H1 (cell line): ENCODE measurements around the gene TWSG1. TPM values are rescaled to one million over a fixed set of nuclear protein-coding genes. Genes with fewer than 3 reads are reported as not detected.

ENCODE experiments used
- ASH2L ChIP-seq: fragments of 200-600, 300-600 bp; sonication (generic); IDR thresholded peaks from one replicate; pipeline ENCODE4 v1.7.1; 2017; ENCODE audit warnings: low read length
- CBX5 ChIP-seq: fragments of 300-800, 300-1000 bp; sonication (generic); IDR thresholded peaks from 2 replicates; pipeline ENCODE4 v1.7.1; 2016; ENCODE audit warnings: antibody characterized with exemption, low read length, low read depth
- HDAC2 ChIP-seq, 2 experiments: fragments of 300-600 bp in 1 of 2; sonication (generic) in 1 of 2; IDR thresholded peaks; 2 replicates each; pipeline ENCODE4 v1.6.1; 2011 to 2012; ENCODE audit warnings: low read depth in 2 of 2, low read length in 2 of 2, mild to moderate bottlenecking in 2 of 2, moderate library complexity in 2 of 2, borderline replicate concordance in 1 of 2, inconsistent platforms in 1 of 2
- RBBP5 ChIP-seq: IDR thresholded peaks from 2 replicates; pipeline ENCODE4 v1.7.1; 2012; ENCODE audit warnings: low read depth, mild to moderate bottlenecking, inconsistent platforms, low read length, moderate library complexity, borderline replicate concordance
- TBP ChIP-seq: IDR thresholded peaks from 2 replicates; pipeline ENCODE4 v1.6.1; 2011; ENCODE audit warnings: low read depth, low read length, improper control_type of control experiment
- TCF12 ChIP-seq: IDR thresholded peaks from 2 replicates; pipeline ENCODE4 v1.6.1; 2011; ENCODE audit warnings: low read depth, mild to moderate bottlenecking, low read length
- polyA plus RNA-seq, 7 experiments: library from polyadenylated mRNA; depleted of rRNA in 3 of 7; stranded (reverse) in 5 of 7; unstranded in 2 of 7; fragments of >200 nt in 5 of 7; fragments of 200-250 nt in 2 of 7; gene quantifications; 1 replicate in 5 of 7; 2 replicates in 1 of 7; 4 replicates in 1 of 7; pipeline versions ENCODE4 v1.2.1 to v1.2.3, GENCODE V29; 2011 to 2013; ENCODE audit warnings: missing spikeins in 2 of 7, mixed read lengths in 2 of 7
- total RNA-seq: library from RNA; stranded (reverse); fragmentation: NEBNext Ultra II Directional; extraction: Animal tissue kit (Norgen Biotek cat#: 25700); gene quantifications from 2 replicates; pipeline ENCODE4 v1.2.1, GENCODE V29; 2021
- TF ChIP-seq, protein P1 (sequence below): IDR thresholded peaks from 2 replicates; pipeline ENCODE4 v1.6.1; 2011; ENCODE audit warnings: low read length, improper control_type of control experiment

The TWSG1 gene
- total and polyA plus RNA-seq, 2 of the 8 experiments (the other 6 are each of a cell fraction or from before 2014, with no cell fraction given), result 11.8 to 19.8 TPM

DNA sequence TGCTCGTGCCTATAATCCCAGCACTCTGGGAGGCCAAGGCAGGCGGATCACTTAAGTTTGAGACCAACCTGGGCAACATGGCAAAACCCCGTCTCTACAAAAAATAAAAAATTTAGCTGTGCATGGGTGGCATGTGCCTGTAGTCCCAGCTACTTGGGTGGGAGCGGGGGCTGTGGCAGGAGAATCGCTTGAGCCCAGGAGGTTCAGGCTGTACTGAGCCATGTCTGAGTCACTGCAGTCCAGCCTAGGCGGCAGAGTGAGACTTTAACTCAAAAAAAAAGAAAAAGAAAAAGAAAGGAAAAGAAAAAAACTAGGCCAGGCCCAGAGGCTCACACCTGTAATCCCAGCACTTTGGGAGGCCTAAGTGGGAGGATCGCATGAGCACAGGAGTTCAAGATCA is 30.8 kb downstream of the TWSG1 start (continued):
- TF ChIP-seq RBBP5 (no peak), TCF12 (no peak), ASH2L (no peak), TBP (no peak), HDAC2 (IDR thresholded peaks at IDR 0.05; ENCODE audit: borderline replicate concordance in 1 of 2, low read depth in 2 of 2, low read length in 2 of 2) (no peak), CBX5 (no peak)
- TF ChIP-seq, protein P1, sequence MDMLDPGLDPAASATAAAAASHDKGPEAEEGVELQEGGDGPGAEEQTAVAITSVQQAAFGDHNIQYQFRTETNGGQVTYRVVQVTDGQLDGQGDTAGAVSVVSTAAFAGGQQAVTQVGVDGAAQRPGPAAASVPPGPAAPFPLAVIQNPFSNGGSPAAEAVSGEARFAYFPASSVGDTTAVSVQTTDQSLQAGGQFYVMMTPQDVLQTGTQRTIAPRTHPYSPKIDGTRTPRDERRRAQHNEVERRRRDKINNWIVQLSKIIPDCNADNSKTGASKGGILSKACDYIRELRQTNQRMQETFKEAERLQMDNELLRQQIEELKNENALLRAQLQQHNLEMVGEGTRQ, result no peak
